Motor neuron (in vitro differentiated cells): ENCODE data around the gene ARL5B. TPM values are rescaled to one million over a fixed set of nuclear protein-coding genes. Genes with fewer than 3 reads are reported as not detected.

Source experiments
- ATAC-seq, 8 experiments: fragments of 200-7000 bp; cut with Tn5 transposase; replicated peaks in 6 of 8; 2 replicates each; pipeline ENCODE4 v1.8.0; 2021; ENCODE audit warnings: mild to moderate bottlenecking in 8 of 8, moderate library complexity in 8 of 8
- H3K27ac ChIP-seq, 2 donors: fragments of 250-450 bp; sonication (Bioruptor Pico); 2 replicates each; pipeline ENCODE4 v1.9.0; 2021; ENCODE audit warnings: antibody characterized with exemption in 2 of 2, mild to moderate bottlenecking in 2 of 2, moderate library complexity in 1 of 2
- H3K4me1 ChIP-seq, 2 donors: fragments of 250-450 bp; sonication (Bioruptor Pico); replicated peaks in 1 of 2; 2 replicates each; pipeline ENCODE4 v1.6.1; 2021; ENCODE audit warnings: antibody characterized with exemption in 2 of 2, mild to moderate bottlenecking in 2 of 2, moderate library complexity in 1 of 2
- H3K4me3 ChIP-seq, 5 donors: fragments of 250-450 bp; sonication (Bioruptor Pico); 2 replicates each; pipeline ENCODE4 v1.9.0; 2021; ENCODE audit warnings: antibody characterized with exemption in 5 of 5, mild to moderate bottlenecking in 5 of 5, moderate library complexity in 4 of 5
- WGBS, 10 experiments: fragments of 450-650 bp; shearing (Covaris generic); methylation state at CpG; one replicate each; pipeline ENCODE4 v1.0.0; 2022; 5-methylcytosine and 5-hydroxymethylcytosine counted together
- in situ Hi-C, 9 experiments: fragments of 400-800 bp; cut with MboI; loops; one replicate each; pipeline ENCODE4 v1.15.0; 2021; ENCODE audit warnings: low sequenced_read_pairs in 9 of 9, low pct_unique_long_range_greater_than_20kb in 2 of 9; ENCODE audit not compliant: unreplicated experiment in 9 of 9
- total RNA-seq, 8 experiments: library from RNA; unstranded; fragments of 300-600 nt; gene quantifications; 2 replicates each; pipeline versions ENCODE4 v1.2.3 to v1.2.4, GENCODE V29; 2022

The ARL5B gene
- total RNA-seq, 8 experiments from 2014 or later, result 9.0 to 45.7 (median 35.8) TPM

DNA sequence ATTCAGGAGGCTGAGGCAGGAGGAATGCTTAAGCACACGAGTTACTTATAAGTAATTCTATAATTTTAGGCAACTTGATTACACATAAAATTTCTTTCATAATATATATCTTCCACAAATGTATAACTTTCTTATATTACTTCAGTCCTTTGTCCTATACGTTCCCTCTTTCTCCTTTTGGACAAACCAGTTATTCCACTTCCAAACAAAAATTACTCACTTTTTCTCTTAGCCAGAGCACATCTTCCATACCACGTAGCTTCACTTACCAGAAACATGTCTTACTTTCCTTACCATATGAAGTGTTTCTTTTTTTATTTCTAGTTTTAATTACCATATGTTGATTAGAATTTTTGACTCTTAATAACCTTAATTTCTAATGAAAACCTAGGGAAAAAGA lies 64.6 kb downstream of the ARL5B start:
- 21 to 100% (median 69%) methylated on average over 2 to 3 of the region's 3 CpGs; no CpG with 5 or more reads in 1 of the 10 experiments for WGBS, 10 experiments

More for the DNA sequence above, 64.6 kb downstream of the ARL5B start:
- Histone ChIP-seq H3K4me3 (no peak overlapping the region), H3K27ac (no peak overlapping the region), H3K4me1 (no peaks in the 10 kb centered on the region)
- in situ Hi-C loops, result no loop called here
- ATAC-seq, result no peak

Other genes starting within 250 kb of the ARL5B start
- gene NSUN6, start 7.8 kb upstream of the ARL5B start, total RNA-seq, result 10 to 100 TPM; 13.0 to 37.4 (median 23.9) TPM